Tibial artery (tissue), 4 donors: Measurements from ENCODE around the gene EIF2B5.

ENCODE experiments used
- DNase-seq, 2 donors: peaks; one replicate each; pipeline ENCODE4 v3.0.0-alpha.2; 2019
- H3K27ac ChIP-seq, 2 donors: fragments of 200-600 bp; sonication (generic) in 1 of 2; 1 replicate in 1 of 2; 2 replicates in 1 of 2; pipeline ENCODE4 v1.5.1; 2018 to 2019; ENCODE audit warnings: mild to moderate bottlenecking in 1 of 2
- H3K27me3 ChIP-seq, 2 donors: fragments of 200-600 bp; sonication (generic) in 1 of 2; one replicate each; pipeline versions ENCODE4 v1.5.1 to v1.6.0; 2016 to 2019
- H3K36me3 ChIP-seq, 3 donors: fragments of 200-600 bp; sonication (generic) in 2 of 3; one replicate each; pipeline ENCODE4 v1.5.1; 2016 to 2019; ENCODE audit warnings: mild to moderate bottlenecking in 2 of 3
- H3K4me1 ChIP-seq, 4 donors: fragments of 200-600 bp; sonication (generic) in 2 of 4; 1 replicate in 3 of 4; 2 replicates in 1 of 4; pipeline ENCODE4 v1.5.1; 2016 to 2019
- H3K4me3 ChIP-seq, 2 donors: fragments of 200-600 bp; sonication (generic) in 1 of 2; 1 replicate in 1 of 2; 2 replicates in 1 of 2; pipeline ENCODE4 v1.5.1; 2018 to 2019; ENCODE audit warnings: mild to moderate bottlenecking in 2 of 2
- H3K9me3 ChIP-seq, 3 donors: fragments of 200-600 bp; sonication (generic) in 1 of 3; one replicate each; pipeline ENCODE4 v1.5.1; 2016 to 2019
- CTCF ChIP-seq, 2 experiments: fragments of 200-600 bp in 1 of 2; fragments of 450-650 bp in 1 of 2; IDR thresholded peaks; one replicate each; pipeline ENCODE4 v1.5.1; 2017 to 2019; ENCODE audit warnings: antibody characterized with exemption in 2 of 2, mild to moderate bottlenecking in 1 of 2, moderate library complexity in 1 of 2
- intact Hi-C: fragments of 100-400 bp; cut with DNase I; formaldehyde crosslinking; loops from one replicate; pipeline ENCODE4 v1.15.0; 2023; ENCODE audit warnings: low total_unique reads

EIF2B5 gene

GRCh38 chr3:184189421-184189820 is 54.3 kb downstream of the EIF2B5 start:
- intact Hi-C loops, result loop anchor here (5.0 kb wide), 2 partner anchors 37 to 58 kb away; partner anchors contain the start of genes ALG3 and EEF1AKMT4
- Histone ChIP-seq H3K27ac (no peak overlapping the region), H3K4me1 (peaks cover 0 to 30% (median 23%) of the 10 kb centered on the region in 4 donors), H3K9me3 (no peaks in the 10 kb centered on the region), H3K4me3 (no peak overlapping the region), H3K36me3 (peaks cover 62 to 69% (median 65%) of the 10 kb centered on the region in 3 donors), H3K27me3 (no peaks in the 10 kb centered on the region)
- no peak for TF ChIP-seq CTCF (IDR thresholded peaks at IDR 0.05)
- DNase-seq, result no peak

- Histone ChIP-seq H3K36me3 (peaks cover 67 to 92% (median 82%) of the 10 kb centered on the region in 3 donors), H3K9me3 (no peaks in the 10 kb centered on the region)
Measured at GRCh38 chr3:184192889-184193288, 57.7 kb downstream of the EIF2B5 start.

GRCh38 chr3:184193991-184194539 is 58.9 kb downstream of the EIF2B5 start:
- Histone ChIP-seq H3K4me1 (peaks cover 0 to 4% (median 0%) of the 10 kb centered on the region in 4 donors), H3K27me3 (no peaks in the 10 kb centered on the region), H3K9me3 (no peaks in the 10 kb centered on the region), H3K27ac (no peak overlapping the region), H3K4me3 (no peak overlapping the region), H3K36me3 (peaks cover 58 to 80% (median 71%) of the 10 kb centered on the region in 3 donors)
- DNase-seq, result no peak
- intact Hi-C loops, result no loop called here
- TF ChIP-seq CTCF (IDR thresholded peaks at IDR 0.05), result no peak

More at GRCh38 chr3:184192889-184193288, 57.7 kb downstream of the EIF2B5 start:
- peaks cover 0 to 10% (median 4%) of the 10 kb centered on the region in 4 donors for H3K4me1 ChIP-seq
- H3K27ac ChIP-seq, result no peak overlapping the region
- intact Hi-C loops, result no loop called here
- no peak for TF ChIP-seq CTCF (IDR thresholded peaks at IDR 0.05)
- H3K4me3 ChIP-seq, result no peak overlapping the region
- H3K27me3 ChIP-seq, result no peaks in the 10 kb centered on the region
- DNase-seq, result no peak
